GM19372 (cell line): ENCODE measurements around the gene KIF14.
A peak's percentile ranks its signal among the peaks of the same experiment; 100 is the strongest.
"Not testable (repeated sequence)": the region's sequence is repeated elsewhere in the genome, so short reads cannot be mapped to it uniquely, and the experiment has no call there.

ENCODE experiments used
- ATAC-seq: cut with Tn5 transposase; IDR thresholded peaks from one replicate; pipeline ENCODE4 v1.9.1; 2021; ENCODE audit warnings: mild to moderate bottlenecking, low read depth, moderate library complexity; ENCODE audit not compliant: unreplicated experiment

Gene KIF14

DNA sequence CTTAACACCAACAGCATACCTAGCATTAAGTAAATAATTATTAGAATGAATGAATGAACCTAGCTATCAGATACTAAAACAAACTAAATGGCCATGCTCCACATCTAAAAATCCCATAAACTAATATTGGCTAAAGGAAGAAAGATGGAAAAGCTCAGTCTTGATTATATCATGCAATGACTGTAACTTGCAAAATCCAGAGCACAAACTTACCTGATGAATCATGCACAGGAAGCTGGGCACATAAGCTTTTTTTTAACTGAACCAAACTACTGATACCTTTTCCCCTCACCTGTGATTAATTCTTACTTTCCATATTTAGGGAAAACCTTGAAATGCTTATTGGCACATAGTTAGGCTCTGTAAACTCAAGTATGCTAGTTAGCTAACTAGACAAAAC lies 70.2 kb downstream of the KIF14 start:
- no peak for ATAC-seq

DNA sequence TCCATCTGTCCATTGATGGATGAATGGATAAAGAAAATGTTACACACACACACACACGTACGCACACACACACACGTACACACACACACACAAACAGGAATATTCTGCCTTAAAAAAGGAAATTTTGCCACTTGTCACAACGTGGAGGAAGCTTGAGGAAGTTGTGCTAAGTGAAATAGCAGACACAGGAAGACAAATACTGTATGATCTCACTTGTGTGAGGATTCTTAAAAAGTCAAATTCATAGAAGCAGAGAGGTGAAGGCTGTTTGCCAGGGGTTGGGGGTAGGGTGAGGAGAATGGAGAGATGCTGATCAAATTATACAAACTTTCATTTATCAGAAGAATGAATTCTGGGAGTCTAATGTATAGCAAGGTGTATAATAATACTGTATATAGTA lies 73.2 kb downstream of the KIF14 start:
- no peak for ATAC-seq

DNA sequence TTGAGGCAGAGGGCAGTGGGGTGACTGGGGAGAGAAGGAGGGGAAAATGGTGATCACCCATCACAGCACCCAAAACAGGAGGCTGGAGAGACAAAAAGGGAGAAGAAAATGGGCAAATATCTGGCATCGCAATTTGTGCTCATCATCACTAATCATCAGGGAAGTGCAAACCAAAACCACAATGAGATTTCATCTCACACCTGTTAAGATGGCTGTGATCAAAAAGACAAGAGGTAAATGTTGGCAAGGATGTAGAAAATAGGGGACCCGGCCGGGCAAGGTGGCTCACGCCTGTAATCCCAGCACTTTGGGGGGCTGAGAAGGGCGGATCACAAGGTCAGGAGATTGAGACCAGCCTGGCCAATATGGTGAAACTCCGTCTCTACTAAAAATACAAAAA lies 74.0 kb downstream of the KIF14 start:
- no peak for ATAC-seq

DNA sequence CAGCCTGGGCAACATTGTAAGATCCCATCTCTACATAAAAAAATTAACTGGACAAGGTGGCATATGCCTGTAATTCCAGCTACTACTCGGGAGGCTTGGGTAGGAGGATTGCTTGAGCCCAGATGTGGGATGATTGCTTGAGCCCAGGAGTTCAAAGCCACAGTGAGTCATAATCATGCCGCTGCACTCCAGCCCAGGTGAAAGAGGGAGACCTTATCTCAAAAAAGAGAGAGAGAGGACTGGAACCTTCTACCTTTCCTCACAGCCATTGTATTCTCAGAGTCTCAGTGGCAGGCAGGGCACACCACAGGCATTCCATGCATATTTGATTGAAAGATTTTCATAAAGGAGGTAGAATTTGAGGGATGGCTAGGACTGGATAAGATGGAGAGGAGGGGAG lies 78.4 kb downstream of the KIF14 start:
- ATAC-seq: no peak

DNA sequence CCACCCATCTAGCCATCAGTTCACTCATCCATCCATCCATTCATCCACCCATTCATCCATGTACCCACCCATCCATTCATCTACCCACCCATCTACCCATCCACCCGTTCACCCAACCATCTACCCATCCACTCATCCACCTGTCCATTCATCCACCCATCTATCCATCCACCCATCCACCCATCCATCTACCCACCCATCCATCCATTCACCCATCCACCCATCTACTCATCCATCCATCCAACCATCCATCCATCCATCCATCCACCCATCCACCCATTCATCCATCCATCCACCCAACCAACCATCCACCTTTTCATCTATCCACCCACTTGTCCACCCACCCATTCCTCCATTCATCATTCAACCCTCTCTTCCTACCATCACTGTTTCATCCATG lies 80.3 kb downstream of the KIF14 start:
- no peak for ATAC-seq

DNA sequence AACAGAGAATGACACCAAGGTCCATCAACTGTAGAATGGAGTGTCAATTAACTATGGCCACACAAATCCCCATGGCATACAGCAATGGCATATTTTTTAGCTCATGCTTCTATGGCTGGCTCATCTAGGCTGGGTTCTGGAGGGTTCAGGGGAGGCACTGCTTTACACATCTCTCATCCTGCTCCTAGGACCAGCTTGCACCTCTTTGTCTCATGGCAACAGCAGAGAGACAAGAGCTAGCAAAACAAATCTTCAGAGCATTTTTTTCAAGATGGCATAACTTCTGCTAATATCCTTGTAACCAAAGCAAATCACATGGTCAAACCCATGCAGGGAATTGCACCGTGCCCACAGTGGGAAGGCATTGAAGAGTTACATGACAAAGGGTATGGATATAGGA lies 82.4 kb downstream of the KIF14 start:
- ATAC-seq: no peak

DNA sequence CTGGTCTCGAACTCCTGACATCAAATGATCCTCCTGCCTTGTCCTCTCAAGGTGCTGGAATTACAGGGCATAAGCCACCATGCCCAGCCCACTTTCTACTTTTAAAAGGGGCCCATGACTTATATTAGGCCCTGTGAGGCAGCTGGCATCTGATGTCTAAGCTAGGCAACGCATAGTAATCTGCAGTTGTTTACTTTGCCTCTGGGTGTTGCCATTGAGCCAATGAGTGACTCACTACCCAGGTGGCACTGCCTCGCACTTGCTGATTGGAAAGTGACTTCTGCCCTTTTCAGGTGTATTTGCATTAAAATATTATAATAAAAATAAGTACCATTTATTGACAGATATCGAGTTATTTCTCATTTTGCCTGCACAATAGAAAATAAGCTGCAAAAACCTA lies 84.9 kb downstream of the KIF14 start:
- no peak for ATAC-seq

DNA sequence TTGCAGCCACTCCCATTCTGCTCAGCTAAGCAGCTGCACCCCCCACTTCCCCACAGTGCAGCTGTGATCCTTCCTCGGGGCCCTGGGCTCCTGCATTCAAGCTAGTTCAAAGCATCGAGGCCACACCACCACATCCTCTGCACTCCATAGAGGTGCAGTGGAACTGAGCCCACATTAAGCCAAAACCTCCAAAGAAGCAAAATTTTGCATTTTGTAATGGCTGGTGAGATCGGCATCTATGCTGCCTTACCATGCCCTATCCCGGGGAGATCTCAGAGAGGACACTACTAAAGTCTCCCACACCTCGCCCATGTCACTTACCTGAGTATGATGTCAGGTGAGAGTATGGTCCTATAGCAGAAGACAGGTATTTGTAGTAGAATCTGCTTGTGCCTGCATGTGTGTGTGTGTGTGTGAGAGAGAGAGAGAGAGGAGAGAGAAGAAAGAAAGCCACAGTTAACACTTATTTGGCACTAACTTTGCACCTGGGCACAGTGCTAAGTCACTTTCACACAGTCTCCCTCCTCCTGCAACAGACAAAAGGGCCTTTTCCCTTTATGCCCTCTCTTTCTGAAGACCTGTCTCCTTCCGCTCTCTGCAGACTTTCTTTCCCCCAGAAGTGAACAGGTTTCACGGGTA lies 89.8 kb downstream of the KIF14 start:
- no peak for ATAC-seq

DNA sequence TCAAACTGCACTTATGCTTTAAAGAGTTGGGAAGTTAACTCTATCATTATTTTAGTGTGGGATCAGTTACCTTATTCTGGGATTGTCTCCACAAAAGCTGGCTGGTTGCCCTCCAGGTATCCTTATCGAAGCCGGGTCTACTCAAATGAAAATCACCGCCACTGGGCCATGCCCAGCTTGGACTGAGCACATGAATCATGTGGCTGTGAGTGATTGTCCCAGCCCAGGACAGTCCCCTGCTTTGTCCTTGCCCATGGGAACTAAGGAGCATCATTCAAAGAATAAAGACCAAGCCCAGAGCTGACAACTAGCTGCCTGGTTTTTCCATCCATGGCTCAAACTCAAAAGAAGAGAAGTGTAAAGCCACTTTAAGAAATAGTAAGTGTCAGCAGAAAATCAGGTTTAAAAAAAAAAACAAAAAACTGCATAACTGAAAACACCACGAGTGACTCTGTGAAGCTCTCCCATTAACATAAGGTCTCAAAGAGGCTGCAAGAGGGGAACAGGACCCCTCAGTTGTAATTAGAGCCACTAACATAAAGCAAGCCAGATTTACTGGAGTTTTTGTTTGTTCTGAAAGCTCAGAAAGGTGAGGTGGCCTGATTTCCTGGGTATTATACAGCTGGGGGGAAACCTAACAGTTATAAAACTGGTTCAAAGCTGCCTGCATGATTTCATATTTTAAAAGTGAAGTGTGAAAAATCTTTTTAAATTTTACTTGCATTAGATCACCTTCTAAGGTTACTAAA lies 91.5 kb downstream of the KIF14 start:
- no peak for ATAC-seq

DNA sequence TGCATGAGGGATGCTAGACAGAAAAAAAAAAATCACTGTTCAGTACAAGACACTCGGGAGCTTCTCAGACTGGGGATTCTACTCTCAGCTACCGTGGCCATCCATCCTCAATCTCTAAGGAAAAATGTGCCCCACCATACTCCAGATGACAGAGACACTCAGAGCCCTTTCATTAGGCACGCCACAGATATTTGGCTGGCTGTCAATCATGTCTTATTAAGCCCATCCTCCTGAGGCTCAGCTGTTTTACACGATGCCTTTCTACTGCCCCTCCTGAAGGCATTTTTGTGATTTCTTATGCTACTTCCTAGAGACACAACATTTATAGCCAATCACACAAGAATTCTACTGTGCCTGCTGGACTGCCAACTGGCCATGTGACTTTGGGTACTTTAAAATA lies 92.9 kb downstream of the KIF14 start:
- no peak for ATAC-seq

DNA sequence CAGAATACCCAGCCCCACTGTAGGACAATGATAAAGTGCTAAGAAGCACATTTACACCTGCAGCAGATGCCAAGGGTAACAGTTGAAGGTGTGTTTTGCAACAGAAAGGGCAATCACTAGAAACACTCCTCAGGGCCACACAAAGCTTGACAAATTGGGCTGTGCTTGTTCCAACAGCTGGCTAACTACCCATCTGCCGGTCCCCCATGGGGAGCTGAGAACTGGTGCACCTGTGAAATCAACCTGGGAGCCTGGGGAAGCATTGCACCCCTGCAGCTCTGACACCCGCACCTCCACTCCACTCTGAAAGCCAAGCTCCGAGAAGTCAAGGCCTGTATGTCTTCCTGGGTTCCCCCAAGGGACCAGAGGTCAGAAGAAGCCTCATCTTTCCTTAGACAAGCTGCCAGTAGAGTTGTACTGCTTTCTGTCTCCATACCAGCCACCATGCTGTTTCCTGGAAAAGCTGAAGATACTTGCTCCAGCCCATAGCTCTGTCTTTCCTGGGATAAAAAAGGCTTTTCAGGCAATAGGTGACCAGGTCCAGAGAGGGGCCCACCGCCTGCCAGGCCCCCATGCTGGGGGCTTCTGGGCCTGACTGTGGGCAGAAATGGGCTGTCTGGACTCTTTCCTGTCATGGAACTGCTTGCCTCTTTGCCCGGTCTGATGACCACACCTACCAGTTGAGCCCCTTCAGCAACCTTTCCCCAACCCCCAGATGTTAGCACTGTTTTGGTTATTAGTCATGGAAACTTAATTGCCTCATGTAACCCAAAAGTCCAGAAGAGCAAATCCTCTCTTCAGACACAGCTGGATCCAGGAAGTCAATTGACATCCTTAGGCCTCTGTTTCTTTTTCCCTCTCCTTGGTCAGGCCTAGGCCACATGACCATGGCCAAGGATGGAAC lies 93.6 kb downstream of the KIF14 start:
- ATAC-seq: no peak

DNA sequence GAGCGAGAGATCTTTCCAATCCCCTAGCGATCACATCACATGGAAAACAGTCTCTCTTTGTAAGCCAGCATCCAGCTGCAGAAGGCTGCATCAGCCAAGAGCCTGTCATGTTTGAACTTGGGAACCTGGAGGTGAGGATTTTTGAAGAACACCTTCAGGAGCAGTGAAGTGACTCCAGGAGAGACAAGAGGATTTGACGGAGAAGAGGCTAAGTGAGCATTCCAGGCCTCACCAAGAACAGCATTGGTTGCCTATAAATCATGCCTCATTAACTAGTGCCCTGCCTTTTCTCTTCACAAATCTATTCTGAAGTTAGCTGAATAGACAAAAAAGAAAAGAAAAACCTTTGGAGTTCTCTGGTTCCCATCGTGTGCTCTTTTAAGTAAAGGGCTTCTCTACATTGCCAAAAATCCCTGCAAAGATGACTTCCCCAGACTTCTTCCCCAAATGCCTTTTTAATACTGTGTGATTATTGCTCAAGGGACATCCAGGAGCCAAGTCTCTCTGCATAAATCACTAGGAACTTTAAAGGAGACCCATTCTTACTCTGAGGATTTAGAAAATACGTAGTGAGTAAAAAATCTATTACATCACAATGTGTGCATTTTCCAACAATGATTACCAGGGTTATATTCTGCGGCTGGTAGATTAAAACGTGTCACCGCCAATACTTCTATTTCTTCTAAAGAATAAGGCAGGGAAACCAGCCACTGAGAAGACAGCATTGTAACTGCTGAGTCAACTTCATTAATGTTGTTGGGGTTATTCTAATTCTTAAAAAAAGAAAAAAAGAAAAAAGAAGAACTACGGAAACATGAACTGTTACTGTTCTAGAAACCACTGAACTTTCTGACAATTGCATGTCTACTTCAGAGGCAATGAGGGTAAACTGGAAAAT lies 95.2 kb downstream of the KIF14 start:
- ATAC-seq: no peak

DNA sequence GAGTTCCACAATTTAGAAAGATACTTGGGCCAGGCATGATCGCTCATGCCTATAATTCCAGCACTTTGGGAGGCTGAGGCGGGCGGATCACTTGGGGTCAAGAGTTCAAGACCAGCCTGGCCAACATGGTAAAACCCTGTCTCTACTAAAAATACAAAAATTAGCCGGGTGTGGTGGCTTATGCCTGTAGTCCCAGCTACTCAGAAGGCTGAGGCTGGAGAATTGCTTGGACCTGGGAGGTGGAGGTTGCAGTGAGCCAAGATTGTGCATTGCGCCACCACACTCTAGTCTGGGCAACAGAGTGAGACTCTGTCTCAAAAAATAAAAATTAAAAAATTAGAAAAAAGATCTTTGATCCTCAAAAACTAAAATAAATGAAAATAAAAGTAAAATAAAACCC lies 96.0 kb downstream of the KIF14 start:
- not testable (repeated sequence) for ATAC-seq

DNA sequence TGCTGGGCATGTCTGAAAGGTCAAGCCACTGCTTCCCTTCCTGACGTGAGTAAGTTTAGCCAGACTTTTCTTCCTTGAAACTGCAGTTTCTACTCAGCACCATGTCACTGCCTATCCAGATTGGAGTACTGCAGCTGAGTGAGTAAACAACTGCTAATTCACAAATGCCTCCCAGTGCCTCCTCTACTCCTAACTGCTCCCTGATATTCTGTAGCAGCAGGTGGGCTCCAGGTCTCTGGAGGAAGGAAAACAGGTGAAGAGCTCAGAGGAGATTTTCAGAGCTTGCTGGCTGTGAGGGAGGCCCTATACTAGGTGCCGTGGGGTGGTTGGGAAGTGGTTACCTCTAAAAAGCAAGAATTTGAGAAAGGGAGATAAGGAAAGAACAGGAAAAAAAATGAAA lies 96.5 kb downstream of the KIF14 start:
- ATAC-seq: no peak

DNA sequence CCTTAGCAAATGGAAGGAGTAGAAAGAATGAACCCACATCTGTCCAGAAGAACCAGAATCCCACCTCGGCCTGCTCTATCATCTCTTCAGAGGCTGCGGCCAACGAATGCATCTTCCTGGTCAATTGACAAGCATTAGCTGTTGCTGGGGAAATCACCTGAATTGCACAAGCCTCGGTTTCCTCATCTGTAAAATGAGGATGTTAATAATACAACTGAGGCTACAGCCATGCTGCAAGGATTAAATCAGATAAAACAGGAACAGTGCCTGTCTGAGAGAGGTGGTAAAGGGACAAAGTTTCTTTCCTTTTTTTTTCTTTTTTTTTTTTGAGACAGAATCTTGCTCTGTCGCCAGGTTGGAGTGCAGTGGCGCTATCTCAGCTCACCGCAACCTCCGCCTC lies 99.8 kb downstream of the KIF14 start:
- ATAC-seq: no peak

DNA sequence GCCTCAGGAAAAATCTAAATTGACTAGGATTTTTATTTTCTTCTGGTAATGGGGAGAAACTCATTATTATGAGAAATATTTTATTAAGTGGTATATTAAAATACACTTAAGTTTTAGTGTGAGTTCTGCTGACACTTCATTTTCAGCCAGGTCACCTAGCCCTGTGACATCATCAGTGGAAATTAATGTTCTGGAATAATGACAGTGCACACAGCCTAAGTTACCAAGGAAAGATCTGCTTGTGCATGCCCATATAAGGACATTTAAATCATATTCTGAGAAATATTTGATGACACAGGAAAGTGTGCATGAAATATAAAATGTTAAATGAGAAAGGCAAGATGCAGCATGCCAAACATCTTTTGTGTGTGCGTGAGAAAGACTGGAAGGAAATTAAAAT lies 102.0 kb downstream of the KIF14 start:
- no peak for ATAC-seq

DNA sequence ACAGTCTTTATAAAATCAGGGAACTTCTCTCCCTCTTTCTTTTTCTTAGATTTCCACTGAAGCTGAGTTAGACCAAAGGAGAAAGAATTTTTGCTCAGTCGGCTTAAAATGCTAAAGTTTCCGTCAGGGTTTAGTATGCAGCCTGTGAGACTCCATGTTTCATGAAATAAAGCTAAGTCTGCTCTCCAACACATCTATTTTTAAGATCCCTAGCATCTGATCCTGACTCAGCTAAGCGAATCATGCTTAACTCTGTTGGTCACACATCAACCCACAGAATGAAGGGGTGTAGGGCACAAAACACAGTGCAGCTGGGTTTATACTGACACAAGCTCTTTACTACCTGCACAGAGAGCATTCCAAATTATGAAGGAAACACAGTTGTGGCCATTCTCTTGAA lies 108.4 kb downstream of the KIF14 start:
- no peak for ATAC-seq

DNA sequence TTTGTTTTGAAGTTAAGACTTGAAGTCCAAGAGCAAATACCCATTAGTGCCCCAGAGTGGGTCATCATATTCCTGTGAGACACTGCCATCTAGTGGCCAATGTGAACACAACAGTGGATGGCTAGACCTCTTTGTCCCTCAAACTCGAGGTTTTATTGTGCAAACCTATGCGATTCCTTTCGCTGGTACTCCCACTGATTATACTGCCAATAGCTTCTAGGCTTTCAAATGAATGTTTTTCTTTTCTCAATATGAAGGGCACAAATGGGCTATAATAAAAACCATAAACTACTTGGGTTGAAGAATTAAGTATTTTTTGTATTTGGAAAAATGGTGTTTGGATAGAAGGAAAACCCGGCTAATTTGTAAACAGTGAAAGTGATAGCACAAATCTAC lies 110.3 kb downstream of the KIF14 start:
- ATAC-seq: peak; percentile 84

DNA sequence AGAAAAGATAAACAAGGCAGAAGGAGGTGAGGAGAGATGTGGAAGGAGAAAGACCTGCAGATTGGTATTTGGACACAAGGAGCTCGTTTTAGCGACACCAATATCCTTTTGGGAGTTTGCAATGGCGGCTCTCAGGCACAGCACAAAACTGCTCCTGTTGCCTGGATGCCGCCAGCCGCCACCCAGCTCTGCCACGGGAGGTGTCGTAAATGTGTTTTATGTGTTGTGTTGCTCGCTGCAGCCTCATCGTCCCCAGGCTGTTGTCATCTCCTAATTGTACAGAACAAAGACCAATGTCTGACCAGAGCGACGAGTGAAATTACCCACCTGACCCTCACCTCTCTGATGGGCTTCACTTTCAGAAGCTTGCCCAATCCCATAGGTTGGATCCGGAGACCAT lies 114.1 kb downstream of the KIF14 start:
- ATAC-seq: no peak

DNA sequence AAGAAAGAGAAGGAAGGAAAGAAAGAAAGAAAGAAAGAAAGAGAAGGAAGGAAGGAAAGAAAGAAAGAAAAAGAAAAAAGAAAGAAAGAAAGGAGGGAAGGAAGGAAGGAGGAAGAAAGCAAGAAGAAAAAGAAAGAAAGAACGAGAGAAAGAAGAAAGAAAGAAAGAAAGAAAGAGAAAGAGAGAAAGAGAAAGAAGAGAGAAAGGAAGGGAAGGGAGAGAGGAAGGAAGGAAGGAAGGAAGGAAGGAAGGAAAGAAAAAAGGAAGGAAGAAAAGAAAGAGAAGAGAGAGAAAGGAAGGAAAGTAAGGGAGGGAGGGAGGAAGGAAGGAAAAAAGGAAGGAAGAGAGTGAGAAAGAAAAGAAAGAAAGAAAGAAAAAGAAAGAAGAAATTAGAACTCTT lies 115.3 kb downstream of the KIF14 start:
- ATAC-seq: no peak
